ENCODE measurements around the gene CCDC85C. TPM values are rescaled to one million over a fixed set of nuclear protein-coding genes. Genes with fewer than 3 reads are reported as not detected.

CCDC85C gene
- total RNA-seq, 1 donor from 2014 or later, result 1.9 TPM

- TF ChIP-seq CTCF (IDR thresholded peaks at IDR 0.05), result no peak
- H3K4me1 Mint-ChIP-seq, result peaks cover 10% of the 10 kb centered on the region
- ATAC-seq (ENCODE audit: low read depth), result no peak
- no peak overlapping the region for H3K27ac Mint-ChIP-seq
- no peaks in the 10 kb centered on the region for H3K27me3 Mint-ChIP-seq
- ChIA-PET CTCF (no interaction called here), POLR2A (no interaction called here)
- no peaks in the 10 kb centered on the region for H3K9me3 Mint-ChIP-seq
- DNase-seq, result no peak
- intact Hi-C loops (cut with micrococcal nuclease), result no loop called here
- no peaks in the 10 kb centered on the region for H3K36me3 Mint-ChIP-seq (ENCODE audit: low read depth)
- H3K4me3 Mint-ChIP-seq, result no peak overlapping the region
Measured at GRCh38 chr14:99597911-99598600, 6.0 kb downstream of the CCDC85C start.

- POLR2A ChIA-PET, result no interaction called here
- no peak for DNase-seq
- no peak for TF ChIP-seq CTCF (IDR thresholded peaks at IDR 0.05)
- H3K4me1 Mint-ChIP-seq, result peaks cover 7% of the 10 kb centered on the region
- H3K9me3 Mint-ChIP-seq, result no peaks in the 10 kb centered on the region
- ATAC-seq (ENCODE audit: low read depth), result no peak
- CTCF ChIA-PET, result no interaction called here
- H3K36me3 Mint-ChIP-seq (ENCODE audit: low read depth), result no peaks in the 10 kb centered on the region
- H3K27me3 Mint-ChIP-seq, result no peaks in the 10 kb centered on the region
- no peak overlapping the region for H3K4me3 Mint-ChIP-seq
- intact Hi-C loops (cut with micrococcal nuclease), result no loop called here
- no peak overlapping the region for H3K27ac Mint-ChIP-seq
Measured at GRCh38 chr14:99596772-99597171, 7.2 kb downstream of the CCDC85C start.

- ChIA-PET CTCF (no interaction called here), POLR2A (no interaction called here)
- DNase-seq (no peak), ATAC-seq (ENCODE audit: low read depth) (no peak)
- Mint-ChIP-seq H3K27me3 (no peaks in the 10 kb centered on the region), H3K4me1 (peaks cover 7% of the 10 kb centered on the region), H3K9me3 (no peaks in the 10 kb centered on the region), H3K27ac (no peak overlapping the region), H3K4me3 (no peak overlapping the region), H3K36me3 (ENCODE audit: low read depth) (no peaks in the 10 kb centered on the region)
- intact Hi-C loops (cut with micrococcal nuclease), result no loop called here
- no peak for TF ChIP-seq CTCF (IDR thresholded peaks at IDR 0.05)
Measured at GRCh38 chr14:99596071-99596627, 7.9 kb downstream of the CCDC85C start.

GRCh38 chr14:99595524-99595923 lies 8.5 kb downstream of the CCDC85C start:
- intact Hi-C loops (cut with micrococcal nuclease), result no loop called here
- CTCF ChIA-PET, result no interaction called here
- H3K27ac Mint-ChIP-seq, result no peak overlapping the region

GRCh38 chr14:99595034-99595433 lies 9.0 kb downstream of the CCDC85C start:
- CTCF ChIA-PET, result no interaction called here
- H3K27me3 Mint-ChIP-seq, result no peaks in the 10 kb centered on the region
- H3K36me3 Mint-ChIP-seq (ENCODE audit: low read depth), result no peaks in the 10 kb centered on the region
- POLR2A ChIA-PET, result no interaction called here
- peaks cover 7% of the 10 kb centered on the region for H3K4me1 Mint-ChIP-seq
- intact Hi-C loops (cut with micrococcal nuclease), result no loop called here
- no peak for TF ChIP-seq CTCF (IDR thresholded peaks at IDR 0.05)
- DNase-seq, result no peak
- peak; percentile 62 for ATAC-seq (ENCODE audit: low read depth)
- H3K4me3 Mint-ChIP-seq, result peak overlapping the region; percentile 58
- peak overlapping the region; percentile 38 for H3K27ac Mint-ChIP-seq
- no peaks in the 10 kb centered on the region for H3K9me3 Mint-ChIP-seq

More at GRCh38 chr14:99595524-99595923, 8.5 kb downstream of the CCDC85C start:
- Mint-ChIP-seq H3K9me3 (no peaks in the 10 kb centered on the region), H3K4me1 (peaks cover 7% of the 10 kb centered on the region), H3K4me3 (no peak overlapping the region), H3K36me3 (ENCODE audit: low read depth) (no peaks in the 10 kb centered on the region), H3K27me3 (no peaks in the 10 kb centered on the region)
- POLR2A ChIA-PET, result no interaction called here
- TF ChIP-seq CTCF (IDR thresholded peaks at IDR 0.05), result no peak
- ATAC-seq (ENCODE audit: low read depth) (no peak), DNase-seq (no peak)

Data from activated B cell treated with CpG ODN at 0.5 μM for 24 hours (primary cell).